ENCODE data around the gene VPS45. TPM values are rescaled to one million over a fixed set of nuclear protein-coding genes. Genes with fewer than 3 reads are reported as not detected.

The VPS45 gene
- total and polyA plus RNA-seq, 3 donors from 2014 or later, result 28.4 to 50.7 (median 50.3) TPM

- TF ChIP-seq CTCF (IDR thresholded peaks at IDR 0.05) (no peak), POLR2A (IDR thresholded peaks at IDR 0.05) (no peak)
- no peak for DNase-seq
- intact Hi-C loops (cut with DNase I; ENCODE audit: low total_unique reads), result no loop called here
- Histone ChIP-seq H3K4me1 (no peaks in the 10 kb centered on the region), H3K27ac (no peak overlapping the region), H3K36me3 (ENCODE audit: low read depth, missing control alignments) (no peaks in the 10 kb centered on the region), H3K27me3 (no peaks in the 10 kb centered on the region), H3K9me3 (no peaks in the 10 kb centered on the region), H3K4me3 (no peak overlapping the region)
- 79 to 87% methylated on average over 5 of the region's 5 CpGs for WGBS, 2 donors
Measured at GRCh38 chr1:150111670-150112069, 44.1 kb downstream of the VPS45 start.

GRCh38 chr1:150115121-150115520 lies 47.5 kb downstream of the VPS45 start:
- no peaks in the 10 kb centered on the region for H3K27me3 ChIP-seq
- H3K27ac ChIP-seq, result no peak overlapping the region
- H3K4me1 ChIP-seq, result no peaks in the 10 kb centered on the region
- no peak for DNase-seq
- 95 to 100% methylated on average over 1 of the region's 1 CpG for WGBS, 2 donors
- H3K9me3 ChIP-seq, result no peaks in the 10 kb centered on the region
- intact Hi-C loops (cut with DNase I; ENCODE audit: low total_unique reads), result no loop called here
- H3K36me3 ChIP-seq (ENCODE audit: low read depth, missing control alignments), result no peaks in the 10 kb centered on the region
- no peak for TF ChIP-seq CTCF (IDR thresholded peaks at IDR 0.05)
- no peak for TF ChIP-seq POLR2A (IDR thresholded peaks at IDR 0.05)
- H3K4me3 ChIP-seq, result no peak overlapping the region

- DNase-seq, result no peak
- TF ChIP-seq POLR2A (IDR thresholded peaks at IDR 0.05) (no peak), CTCF (IDR thresholded peaks at IDR 0.05) (no peak)
- Histone ChIP-seq H3K27me3 (no peaks in the 10 kb centered on the region), H3K4me1 (no peaks in the 10 kb centered on the region), H3K4me3 (no peak overlapping the region), H3K27ac (no peak overlapping the region), H3K9me3 (no peaks in the 10 kb centered on the region), H3K36me3 (ENCODE audit: low read depth, missing control alignments) (no peaks in the 10 kb centered on the region)
- 74 to 84% methylated on average over 2 of the region's 2 CpGs for WGBS, 2 donors
- intact Hi-C loops (cut with DNase I; ENCODE audit: low total_unique reads), result no loop called here
Measured at GRCh38 chr1:150118716-150119115, 51.1 kb downstream of the VPS45 start.

GRCh38 chr1:150121236-150121862 lies 53.8 kb downstream of the VPS45 start:
- Histone ChIP-seq H3K9me3 (no peaks in the 10 kb centered on the region), H3K4me3 (no peak overlapping the region), H3K27me3 (no peaks in the 10 kb centered on the region), H3K36me3 (ENCODE audit: low read depth, missing control alignments) (no peaks in the 10 kb centered on the region), H3K27ac (no peak overlapping the region), H3K4me1 (no peaks in the 10 kb centered on the region)
- no peak for DNase-seq
- TF ChIP-seq CTCF (IDR thresholded peaks at IDR 0.05), result no peak
- TF ChIP-seq POLR2A (IDR thresholded peaks at IDR 0.05), result no peak
- intact Hi-C loops (cut with DNase I; ENCODE audit: low total_unique reads), result no loop called here
- WGBS, 2 donors, result 74 to 76% methylated on average over 1 of the region's 1 CpG

- 93 to 95% methylated on average over 2 of the region's 2 CpGs for WGBS, 2 donors
- no peaks in the 10 kb centered on the region for H3K27me3 ChIP-seq
- no peaks in the 10 kb centered on the region for H3K9me3 ChIP-seq
- no peaks in the 10 kb centered on the region for H3K4me1 ChIP-seq
- TF ChIP-seq CTCF (IDR thresholded peaks at IDR 0.05), result no peak
- no peak for TF ChIP-seq POLR2A (IDR thresholded peaks at IDR 0.05)
- no peaks in the 10 kb centered on the region for H3K36me3 ChIP-seq (ENCODE audit: low read depth, missing control alignments)
- H3K27ac ChIP-seq, result no peak overlapping the region
- intact Hi-C loops (cut with DNase I; ENCODE audit: low total_unique reads), result no loop called here
- no peak overlapping the region for H3K4me3 ChIP-seq
- no peak for DNase-seq
Measured at GRCh38 chr1:150126811-150127210, 59.2 kb downstream of the VPS45 start.
